DND-41 (cell line): Measurements from ENCODE around the gene TTC28.

Experiments
- ATAC-seq: fragments of 200-7000 bp; cut with Tn5 transposase; 3 replicates; pipeline ENCODE4 v1.9.1; 2021; ENCODE audit warnings: low read depth; ENCODE audit not compliant: insufficient read depth
- DNase-seq: peaks from one replicate; pipeline ENCODE4 v3.0.0-alpha.2; 2020
- H2AFZ ChIP-seq: 2 replicates; pipeline ENCODE4 v1.6.0; 2012; ENCODE audit warnings: low read depth, low read length
- H3K27ac ChIP-seq: 2 replicates; pipeline ENCODE4 v1.5.1; 2012; ENCODE audit warnings: low read length, inconsistent platforms
- H3K27me3 ChIP-seq: fragments of 200-600 bp; sonication (generic); 2 replicates; pipeline ENCODE4 v1.6.0; 2012; ENCODE audit warnings: low read length, mild to moderate bottlenecking, inconsistent platforms; ENCODE audit not compliant: insufficient read depth, poor library complexity
- H3K36me3 ChIP-seq: 2 replicates; pipeline ENCODE4 v1.5.1; 2012; ENCODE audit warnings: low read length, inconsistent platforms; ENCODE audit not compliant: insufficient read depth
- H3K4me1 ChIP-seq: 2 replicates; pipeline ENCODE4 v1.5.1; 2012; ENCODE audit warnings: mild to moderate bottlenecking, low read length; ENCODE audit not compliant: insufficient read depth
- H3K4me2 ChIP-seq: 2 replicates; pipeline ENCODE4 v1.6.0; 2012; ENCODE audit warnings: mild to moderate bottlenecking, moderate library complexity, low read length, inconsistent platforms; ENCODE audit not compliant: insufficient read depth
- H3K4me3 ChIP-seq, 2 experiments: fragments of 200-600 bp in 1 of 2; shearing (Covaris generic) in 1 of 2; 2 replicates each; pipeline ENCODE4 v1.5.1; 2012 to 2016; ENCODE audit warnings: inconsistent platforms in 2 of 2, low read length in 2 of 2, mild to moderate bottlenecking in 2 of 2, low read depth in 1 of 2, moderate library complexity in 1 of 2
- H3K79me2 ChIP-seq: 2 replicates; pipeline ENCODE4 v1.6.0; 2012; ENCODE audit warnings: low read length, inconsistent platforms; ENCODE audit not compliant: insufficient read depth
- H3K9ac ChIP-seq: 2 replicates; pipeline ENCODE4 v1.6.0; 2012; ENCODE audit warnings: low read depth, mild to moderate bottlenecking, inconsistent platforms, low read length, moderate library complexity
- H3K9me3 ChIP-seq: 2 replicates; pipeline ENCODE4 v1.5.1; 2012; ENCODE audit warnings: low read length, moderate library complexity, mild to moderate bottlenecking, inconsistent platforms; ENCODE audit not compliant: insufficient read depth, severe bottlenecking
- H4K20me1 ChIP-seq: 2 replicates; pipeline ENCODE4 v1.6.0; 2012; ENCODE audit warnings: low read length; ENCODE audit not compliant: insufficient read depth
- EZH2 ChIP-seq: IDR thresholded peaks from 3 replicates; pipeline ENCODE4 v1.6.1; 2012; ENCODE audit warnings: borderline replicate concordance, low read depth, mild to moderate bottlenecking, moderate library complexity, low read length, inconsistent platforms; ENCODE audit not compliant: severe bottlenecking
- TF ChIP-seq, protein P1 (sequence below): IDR thresholded peaks from 2 replicates; pipeline ENCODE4 v1.5.1; 2012; ENCODE audit warnings: borderline replicate concordance, low read length, moderate library complexity, mild to moderate bottlenecking; ENCODE audit not compliant: poor library complexity, severe bottlenecking; ENCODE audit errors: extremely low read depth

Gene TTC28

DNA sequence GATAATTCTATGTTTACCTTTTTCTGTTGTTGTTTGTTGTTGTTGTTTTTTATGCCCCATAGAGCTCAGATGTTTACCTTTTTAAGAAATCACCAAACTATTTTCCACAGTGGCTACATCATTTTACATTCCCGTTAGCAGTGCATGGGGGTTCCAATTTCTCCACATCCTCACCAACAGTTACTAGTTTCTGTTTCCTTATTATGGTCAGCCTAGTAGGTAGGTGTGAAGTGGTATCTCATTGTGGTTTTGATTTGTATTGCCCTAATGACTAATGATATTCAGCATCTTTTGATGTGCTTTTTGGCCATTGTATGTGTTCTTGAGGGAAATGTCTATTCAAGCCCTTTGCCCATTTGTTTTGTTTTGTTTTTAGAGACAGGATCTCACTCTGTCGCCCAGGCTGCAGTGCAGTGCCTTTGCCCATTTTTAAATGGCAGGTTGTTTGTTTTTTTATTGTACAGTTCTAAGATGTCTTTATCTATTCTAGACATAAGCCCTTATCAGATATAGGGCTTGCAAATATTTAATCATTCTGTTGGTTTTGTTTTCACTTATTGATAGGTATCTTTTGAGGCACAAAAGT, 34.5 kb upstream of the TTC28 start:
- no peak overlapping the region for H3K4me3 ChIP-seq
- H3K27ac ChIP-seq, result no peak overlapping the region
- ATAC-seq (no peak), DNase-seq (no peak)
- H3K4me1 ChIP-seq, result no peaks in the 10 kb centered on the region
- no peak overlapping the region for H3K9ac ChIP-seq
- no peaks in the 10 kb centered on the region for H3K27me3 ChIP-seq
- H3K36me3 ChIP-seq, result peaks cover 66% of the 10 kb centered on the region
- no peak overlapping the region for H3K4me2 ChIP-seq
- H4K20me1 ChIP-seq, result peaks cover 4% of the 10 kb centered on the region; the same call in 1 of the 2 replicates
- no peak overlapping the region for H2AFZ ChIP-seq
- no peaks in the 10 kb centered on the region for H3K79me2 ChIP-seq
- TF ChIP-seq EZH2, result no peak
- TF ChIP-seq, protein P1, sequence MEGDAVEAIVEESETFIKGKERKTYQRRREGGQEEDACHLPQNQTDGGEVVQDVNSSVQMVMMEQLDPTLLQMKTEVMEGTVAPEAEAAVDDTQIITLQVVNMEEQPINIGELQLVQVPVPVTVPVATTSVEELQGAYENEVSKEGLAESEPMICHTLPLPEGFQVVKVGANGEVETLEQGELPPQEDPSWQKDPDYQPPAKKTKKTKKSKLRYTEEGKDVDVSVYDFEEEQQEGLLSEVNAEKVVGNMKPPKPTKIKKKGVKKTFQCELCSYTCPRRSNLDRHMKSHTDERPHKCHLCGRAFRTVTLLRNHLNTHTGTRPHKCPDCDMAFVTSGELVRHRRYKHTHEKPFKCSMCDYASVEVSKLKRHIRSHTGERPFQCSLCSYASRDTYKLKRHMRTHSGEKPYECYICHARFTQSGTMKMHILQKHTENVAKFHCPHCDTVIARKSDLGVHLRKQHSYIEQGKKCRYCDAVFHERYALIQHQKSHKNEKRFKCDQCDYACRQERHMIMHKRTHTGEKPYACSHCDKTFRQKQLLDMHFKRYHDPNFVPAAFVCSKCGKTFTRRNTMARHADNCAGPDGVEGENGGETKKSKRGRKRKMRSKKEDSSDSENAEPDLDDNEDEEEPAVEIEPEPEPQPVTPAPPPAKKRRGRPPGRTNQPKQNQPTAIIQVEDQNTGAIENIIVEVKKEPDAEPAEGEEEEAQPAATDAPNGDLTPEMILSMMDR, result no peak
- H3K9me3 ChIP-seq, result no peaks in the 10 kb centered on the region

DNA sequence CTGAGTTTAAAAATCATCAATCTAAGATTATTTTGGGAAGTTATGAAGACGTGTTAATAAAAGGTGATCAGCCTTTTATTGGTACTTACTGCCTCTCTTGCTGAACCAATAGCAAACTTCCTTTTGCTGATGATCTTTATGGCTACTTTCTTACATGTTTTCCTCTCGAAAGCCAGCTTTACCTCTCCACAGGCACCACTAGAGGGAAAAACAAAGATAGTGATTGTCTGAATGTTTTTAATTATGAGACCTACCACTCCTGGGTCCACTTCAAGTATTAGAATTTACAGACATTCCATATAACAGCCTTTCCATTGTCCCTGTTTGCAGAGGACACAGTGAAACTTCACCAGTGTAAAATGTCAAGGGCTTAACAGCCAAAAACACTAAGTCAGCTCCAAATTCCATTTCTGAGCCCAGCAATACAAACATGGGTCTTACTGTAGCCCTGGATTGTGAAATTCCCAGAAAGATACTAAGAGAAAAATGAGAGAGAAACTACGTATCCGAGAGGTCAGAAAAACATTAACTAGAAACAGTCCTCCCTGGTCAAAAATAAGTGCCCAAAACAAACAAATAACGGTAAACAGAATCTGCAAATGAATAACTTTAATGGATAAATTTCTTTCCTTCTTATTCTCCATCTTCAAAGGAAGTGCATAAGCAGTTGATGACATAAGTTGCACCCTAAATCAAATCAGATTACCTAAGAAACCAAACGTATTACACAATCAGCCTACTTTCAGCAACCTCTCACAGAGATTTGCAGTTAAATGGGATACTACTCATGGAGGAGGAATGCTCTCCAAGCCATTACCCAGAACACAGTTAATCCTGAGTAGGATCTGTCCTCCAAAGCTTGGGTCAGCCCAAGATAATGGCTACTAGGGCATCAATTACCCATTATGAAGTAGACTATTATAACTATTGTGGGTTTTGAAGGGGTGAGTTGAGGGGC, 32.5 kb upstream of the TTC28 start:
- no peaks in the 10 kb centered on the region for H3K4me1 ChIP-seq
- no peak overlapping the region for H3K4me3 ChIP-seq
- no peak overlapping the region for H3K4me2 ChIP-seq
- no peaks in the 10 kb centered on the region for H3K79me2 ChIP-seq
- H2AFZ ChIP-seq, result no peak overlapping the region
- peaks cover 4% of the 10 kb centered on the region; the same call in 1 of the 2 replicates for H4K20me1 ChIP-seq
- no peak overlapping the region for H3K9ac ChIP-seq
- H3K27ac ChIP-seq, result no peak overlapping the region
- no peaks in the 10 kb centered on the region for H3K27me3 ChIP-seq
- ATAC-seq (no peak), DNase-seq (no peak)
- no peaks in the 10 kb centered on the region for H3K9me3 ChIP-seq
- no peak for TF ChIP-seq EZH2
- TF ChIP-seq, protein P1, result no peak
- H3K36me3 ChIP-seq, result peaks cover 66% of the 10 kb centered on the region

DNA sequence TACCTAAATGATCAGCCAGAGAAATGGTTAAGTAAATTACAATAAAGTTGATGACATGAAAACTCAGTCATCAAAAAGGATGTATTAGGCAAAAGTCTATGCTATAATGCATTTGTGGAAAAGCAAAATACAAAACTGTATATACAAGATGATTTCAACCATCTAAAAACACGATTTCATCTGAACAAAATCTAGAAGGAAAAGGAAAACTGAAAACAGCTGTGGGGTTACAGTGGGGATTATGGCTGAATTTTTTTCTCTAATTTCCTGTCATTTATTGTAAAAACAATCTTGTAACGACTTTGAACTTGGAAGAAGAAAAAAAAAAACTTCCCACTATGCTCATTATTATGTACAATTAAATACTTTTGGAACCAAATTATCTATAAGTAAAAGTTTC, 31.7 kb upstream of the TTC28 start:
- no peak overlapping the region for H2AFZ ChIP-seq
- ATAC-seq (no peak), DNase-seq (no peak)
- TF ChIP-seq, protein P1, result no peak
- no peak for TF ChIP-seq EZH2
- H4K20me1 ChIP-seq, result peaks cover 4% of the 10 kb centered on the region; the same call in 1 of the 2 replicates
- no peaks in the 10 kb centered on the region for H3K79me2 ChIP-seq
- no peaks in the 10 kb centered on the region for H3K4me1 ChIP-seq
- no peaks in the 10 kb centered on the region for H3K9me3 ChIP-seq
- no peak overlapping the region for H3K9ac ChIP-seq
- peaks cover 69% of the 10 kb centered on the region for H3K36me3 ChIP-seq
- no peak overlapping the region for H3K4me3 ChIP-seq
- no peak overlapping the region for H3K4me2 ChIP-seq
- no peaks in the 10 kb centered on the region for H3K27me3 ChIP-seq
- H3K27ac ChIP-seq, result no peak overlapping the region
